GM21723 (cell line): ENCODE data around the gene MED25.

Experiments used
- ATAC-seq: cut with Tn5 transposase; IDR thresholded peaks from one replicate; pipeline ENCODE4 v1.9.1; 2021; ENCODE audit warnings: mild to moderate bottlenecking, moderate library complexity; ENCODE audit not compliant: unreplicated experiment

The MED25 gene

DNA sequence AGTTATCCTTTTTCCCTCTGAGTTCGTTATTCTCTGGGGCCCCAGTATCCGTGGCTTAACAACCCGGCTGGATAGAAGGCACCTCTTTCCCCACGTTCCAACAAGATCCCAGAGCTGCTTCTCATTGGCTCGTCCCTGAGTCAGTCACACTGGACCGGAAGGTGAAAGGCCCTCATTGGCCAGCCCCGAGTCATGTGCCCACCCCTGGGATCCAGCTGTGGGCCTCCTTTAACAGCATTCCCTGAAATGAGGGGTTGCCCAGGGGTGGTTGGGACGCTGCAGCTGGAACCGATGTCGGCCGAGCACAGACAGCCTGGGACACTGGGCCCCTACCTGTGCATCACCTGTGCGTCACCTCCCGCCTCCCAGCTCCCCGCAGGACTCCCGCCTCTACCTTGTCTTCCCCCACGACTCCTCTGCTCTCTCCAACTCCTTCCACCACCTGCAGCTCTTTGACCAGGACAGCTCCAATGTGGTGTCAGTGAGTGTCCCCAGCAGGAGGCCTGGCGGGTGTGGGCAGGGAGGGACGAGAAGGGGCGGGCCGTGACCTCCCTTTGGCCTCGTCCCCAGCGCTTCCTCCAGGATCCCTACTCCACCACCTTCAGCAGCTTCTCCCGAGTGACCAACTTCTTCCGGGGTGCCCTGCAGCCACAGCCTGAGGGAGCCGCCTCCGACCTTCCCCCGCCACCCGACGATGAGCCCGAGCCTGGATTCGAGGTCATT, 63.7 kb downstream of the MED25 start:
- ATAC-seq = no peak

GRCh38 chr19:49882643-49883042, 64.6 kb downstream of the MED25 start:
- no peak for ATAC-seq

DNA sequence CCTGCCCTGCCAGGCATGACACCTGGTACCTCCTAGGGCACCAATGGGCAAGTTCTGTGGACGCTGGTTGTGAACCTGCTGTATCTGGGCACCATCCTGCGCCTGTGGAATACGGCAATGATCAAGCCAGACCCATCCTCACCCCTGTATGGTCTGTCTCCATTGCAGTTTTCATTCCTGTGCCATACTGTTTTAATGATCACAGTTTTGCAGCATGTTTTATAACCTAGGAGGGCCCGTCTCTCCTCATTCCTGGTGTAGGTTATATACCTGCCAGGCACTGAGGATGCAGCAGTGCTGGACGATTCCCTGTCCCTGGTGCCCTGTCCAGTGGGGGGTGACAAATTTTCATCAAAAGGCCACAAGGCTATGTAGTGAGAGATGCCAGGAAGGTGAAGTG, 65.0 kb downstream of the MED25 start:
- ATAC-seq = no peak

- ATAC-seq = no peak
These were observed 66.0 kb downstream of the MED25 start for GRCh38 chr19:49884109-49884508.

DNA sequence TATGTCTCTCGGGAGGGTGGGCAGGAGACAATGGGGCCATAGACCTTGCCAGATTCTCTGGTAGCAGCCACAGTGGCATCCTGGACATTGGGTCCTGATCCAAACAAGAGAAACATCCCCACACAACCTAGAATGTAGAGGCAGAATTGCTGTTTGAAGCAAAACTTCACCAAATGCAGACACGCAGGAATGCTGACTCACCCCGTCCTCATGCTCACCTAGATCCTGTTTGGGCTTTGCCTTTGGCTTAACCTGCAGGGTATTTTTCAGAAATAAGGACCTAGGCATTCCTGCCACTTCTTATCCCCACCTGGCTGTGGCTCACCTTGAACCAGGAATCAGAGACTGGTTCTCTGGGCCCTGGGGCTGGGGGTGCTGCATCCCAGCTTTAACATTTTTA, 66.7 kb downstream of the MED25 start:
- ATAC-seq = no peak
